DOHH2 (cell line): ENCODE results near the gene CRAT.

Experiments
- H3F3A ChIP-seq: fragments of 200-600 bp; sonication (generic), shearing (Covaris generic); 2 replicates; pipeline ENCODE4 v1.6.0; 2016; ENCODE audit warnings: antibody characterized with exemption, mild to moderate bottlenecking; ENCODE audit not compliant: control insufficient read depth, insufficient read depth
- H3K27ac ChIP-seq: fragments of 200-600 bp; sonication (generic); 2 replicates; pipeline ENCODE4 v1.5.1; 2014; ENCODE audit warnings: low read depth, mild to moderate bottlenecking, low read length, moderate library complexity
- H3K27me3 ChIP-seq: fragments of 200-600 bp; sonication (generic); 2 replicates; pipeline ENCODE4 v1.6.1; 2014; ENCODE audit warnings: mild to moderate bottlenecking, low read length, mixed read lengths; ENCODE audit not compliant: control insufficient read depth
- H3K36me3 ChIP-seq: fragments of 200-600 bp; sonication (generic); 2 replicates; pipeline ENCODE4 v1.6.1; 2014; ENCODE audit warnings: mild to moderate bottlenecking, low read length, moderate library complexity, mixed read lengths; ENCODE audit not compliant: control insufficient read depth
- H3K4me1 ChIP-seq: fragments of 200-600 bp; sonication (generic); 2 replicates; pipeline ENCODE4 v1.6.1; 2014; ENCODE audit warnings: mild to moderate bottlenecking, low read length, mixed read lengths; ENCODE audit not compliant: control insufficient read depth
- H3K4me2 ChIP-seq: fragments of 200-600 bp; sonication (generic); 2 replicates; pipeline ENCODE4 v1.6.0; 2014; ENCODE audit warnings: mild to moderate bottlenecking, low read length, moderate library complexity
- H3K4me3 ChIP-seq: fragments of 200-600 bp; sonication (generic); 2 replicates; pipeline ENCODE4 v1.5.1; 2014; ENCODE audit warnings: mild to moderate bottlenecking, low read length, mixed read lengths
- H3K79me2 ChIP-seq: fragments of 200-600 bp; sonication (generic); 2 replicates; pipeline ENCODE4 v1.6.1; 2014; ENCODE audit warnings: mild to moderate bottlenecking, low read length, mixed read lengths; ENCODE audit not compliant: control insufficient read depth
- H3K9me2 ChIP-seq: fragments of 200-600 bp; sonication (generic); replicated peaks from 2 replicates; pipeline ENCODE4 v1.6.1; 2014; ENCODE audit warnings: mild to moderate bottlenecking, low read length, mixed read lengths; ENCODE audit not compliant: control insufficient read depth
- H3K9me3 ChIP-seq: fragments of 200-600 bp; sonication (generic); 2 replicates; pipeline ENCODE4 v1.6.1; 2014; ENCODE audit warnings: antibody characterized with exemption, low read length, mixed read lengths; ENCODE audit not compliant: control insufficient read depth, insufficient read depth
- H4K20me1 ChIP-seq: fragments of 200-600 bp; sonication (generic); 2 replicates; pipeline ENCODE4 v1.6.0; 2014; ENCODE audit warnings: low read depth, mild to moderate bottlenecking, antibody characterized with exemption, low read length, moderate library complexity; ENCODE audit not compliant: control insufficient read depth, insufficient read depth
- EZH2phosphoT487 ChIP-seq: fragments of 200-600 bp; sonication (generic); IDR thresholded peaks from 2 replicates; pipeline ENCODE4 v1.6.1; 2017; ENCODE audit warnings: borderline replicate concordance, mild to moderate bottlenecking, antibody characterized with exemption, low read length, moderate library complexity, mixed read lengths
- TF ChIP-seq, protein P1 (sequence below): fragments of 200-600 bp; sonication (generic); IDR thresholded peaks from one replicate; pipeline ENCODE4 v1.5.1; 2014; ENCODE audit warnings: antibody characterized with exemption, mild to moderate bottlenecking, low read depth, low read length; ENCODE audit not compliant: poor library complexity, severe bottlenecking

CRAT gene

DNA sequence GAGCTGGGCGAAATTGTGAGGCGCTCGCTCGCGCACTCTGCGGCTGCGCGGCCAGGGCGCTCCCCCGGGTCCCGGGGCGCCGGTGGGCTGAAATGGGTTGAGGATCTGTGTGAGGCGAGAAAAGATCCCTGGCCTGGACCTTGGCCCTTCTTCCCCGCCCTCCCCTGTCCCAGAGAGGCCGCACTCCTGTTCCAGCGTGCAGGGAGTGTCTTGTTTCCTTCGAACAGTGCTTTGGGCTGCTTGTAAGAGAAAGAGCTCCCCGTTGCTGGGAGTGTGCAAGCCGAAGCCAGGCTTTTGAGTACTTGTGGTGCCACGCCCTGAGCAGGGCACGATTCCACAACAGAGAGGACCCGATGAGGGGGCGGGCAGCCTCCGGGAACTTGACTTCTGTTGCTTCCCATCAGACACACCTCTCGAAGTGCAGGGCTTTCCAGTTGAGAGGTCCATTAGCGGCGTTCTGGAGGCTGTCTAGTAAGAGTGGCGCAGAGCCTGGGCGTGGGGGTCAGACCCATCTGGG is 29.1 kb downstream of the CRAT start:
- Histone ChIP-seq H3K9me2 (no peaks in the 10 kb centered on the region), H3F3A (no peaks in the 10 kb centered on the region), H3K27me3 (no peaks in the 10 kb centered on the region), H3K4me3 (peak overlapping the region; percentile 89), H3K4me1 (peaks cover 19% of the 10 kb centered on the region), H3K4me2 (peak overlapping the region; percentile 97), H3K36me3 (peaks cover 15% of the 10 kb centered on the region), H3K27ac (peak overlapping the region; percentile 34; the same call in 1 of the 2 replicates), H3K79me2 (peaks cover 33% of the 10 kb centered on the region), H4K20me1 (peaks cover 8% of the 10 kb centered on the region; the same call in 1 of the 2 replicates), H3K9me3 (no peaks in the 10 kb centered on the region)
- no peak for TF ChIP-seq EZH2phosphoT487
- TF ChIP-seq, protein P1, sequence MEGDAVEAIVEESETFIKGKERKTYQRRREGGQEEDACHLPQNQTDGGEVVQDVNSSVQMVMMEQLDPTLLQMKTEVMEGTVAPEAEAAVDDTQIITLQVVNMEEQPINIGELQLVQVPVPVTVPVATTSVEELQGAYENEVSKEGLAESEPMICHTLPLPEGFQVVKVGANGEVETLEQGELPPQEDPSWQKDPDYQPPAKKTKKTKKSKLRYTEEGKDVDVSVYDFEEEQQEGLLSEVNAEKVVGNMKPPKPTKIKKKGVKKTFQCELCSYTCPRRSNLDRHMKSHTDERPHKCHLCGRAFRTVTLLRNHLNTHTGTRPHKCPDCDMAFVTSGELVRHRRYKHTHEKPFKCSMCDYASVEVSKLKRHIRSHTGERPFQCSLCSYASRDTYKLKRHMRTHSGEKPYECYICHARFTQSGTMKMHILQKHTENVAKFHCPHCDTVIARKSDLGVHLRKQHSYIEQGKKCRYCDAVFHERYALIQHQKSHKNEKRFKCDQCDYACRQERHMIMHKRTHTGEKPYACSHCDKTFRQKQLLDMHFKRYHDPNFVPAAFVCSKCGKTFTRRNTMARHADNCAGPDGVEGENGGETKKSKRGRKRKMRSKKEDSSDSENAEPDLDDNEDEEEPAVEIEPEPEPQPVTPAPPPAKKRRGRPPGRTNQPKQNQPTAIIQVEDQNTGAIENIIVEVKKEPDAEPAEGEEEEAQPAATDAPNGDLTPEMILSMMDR: no peak

DNA sequence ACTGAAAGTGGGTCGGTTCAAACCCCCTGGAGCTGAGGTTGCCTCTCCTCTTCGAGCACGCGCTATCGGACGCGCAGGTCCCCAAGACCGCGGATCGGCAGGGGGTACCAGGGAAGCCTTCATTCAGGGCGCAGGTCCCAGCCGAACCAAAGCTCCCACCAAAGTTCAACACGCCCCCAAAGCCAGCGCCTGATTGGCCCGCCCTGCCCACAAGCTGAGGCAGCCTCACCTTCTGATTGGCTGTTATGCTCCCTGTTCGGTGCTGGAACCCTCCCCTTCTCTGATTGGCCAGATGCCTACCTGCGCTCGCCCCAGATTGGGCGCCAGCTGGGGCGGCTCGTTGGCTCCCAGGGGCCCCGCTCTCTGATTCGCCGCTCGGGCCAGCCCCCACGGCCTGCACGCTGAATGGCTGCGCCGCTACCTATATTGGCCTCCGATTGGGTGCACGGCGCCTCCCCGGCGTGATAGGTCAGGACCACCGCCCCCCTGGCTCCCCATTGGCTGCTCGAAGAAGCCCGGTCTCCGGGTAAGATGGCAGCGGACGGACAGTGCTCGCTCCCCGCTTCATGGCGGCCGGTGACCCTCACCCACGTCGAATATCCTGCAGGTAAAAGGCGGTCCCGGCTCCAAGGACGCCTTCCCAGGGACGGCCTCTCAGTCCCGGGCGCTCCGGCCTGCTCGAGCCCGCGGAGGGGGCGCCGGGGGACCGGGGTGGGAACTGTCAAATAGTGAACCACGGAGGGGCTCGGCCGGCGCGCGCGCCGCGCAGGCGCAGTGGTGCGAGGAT is 29.8 kb downstream of the CRAT start, which contains the start of gene DOLPP1:
TSS of gene DOLPP1 (plus strand) at position 511 of the 787 bp plus-strand sequence. CDS start at position 532, 21 bp downstream.
- peaks cover 33% of the 10 kb centered on the region for H3K79me2 ChIP-seq
- H3K9me3 ChIP-seq: no peaks in the 10 kb centered on the region
- H3K27ac ChIP-seq: peak within 1 kb of the TSS; percentile 34; the same call in 1 of the 2 replicates
- TF ChIP-seq, protein P1: no peak
- no peak for TF ChIP-seq EZH2phosphoT487
- H3K4me3 ChIP-seq: peak within 1 kb of the TSS; percentile 89
- no peaks in the 10 kb centered on the region for H3K27me3 ChIP-seq
- H3K4me1 ChIP-seq: peaks cover 19% of the 10 kb centered on the region
- H3K9me2 ChIP-seq: no peaks in the 10 kb centered on the region
- H3K36me3 ChIP-seq: peaks cover 9% of the 10 kb centered on the region
- H3F3A ChIP-seq: no peaks in the 10 kb centered on the region
- peak within 1 kb of the TSS; percentile 99 for H3K4me2 ChIP-seq
- H4K20me1 ChIP-seq: peaks cover 8% of the 10 kb centered on the region; the same call in 1 of the 2 replicates

DNA sequence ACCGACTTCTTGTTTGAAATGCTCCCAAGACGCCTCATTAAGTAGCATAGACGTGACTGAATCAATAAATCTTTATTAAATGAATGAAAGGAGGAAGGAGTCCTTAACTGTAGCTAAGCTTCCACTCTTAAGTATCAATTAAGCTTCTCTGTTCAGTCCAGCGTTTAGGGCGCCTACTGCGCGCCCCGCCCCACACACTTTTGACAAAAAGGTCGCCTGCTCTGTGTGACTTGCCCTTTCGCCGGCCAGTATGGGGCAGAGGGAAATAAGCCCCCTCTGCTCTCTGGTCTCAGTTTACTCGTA is 30.3 kb downstream of the CRAT start:
- TF ChIP-seq, protein P1: no peak
- TF ChIP-seq EZH2phosphoT487: no peak
- H3K79me2 ChIP-seq: peaks cover 33% of the 10 kb centered on the region
- H3K4me2 ChIP-seq: peak overlapping the region; percentile 99
- peaks cover 3% of the 10 kb centered on the region; the same call in 1 of the 2 replicates for H3K36me3 ChIP-seq
- peaks cover 8% of the 10 kb centered on the region; the same call in 1 of the 2 replicates for H4K20me1 ChIP-seq
- peak overlapping the region; percentile 89 for H3K4me3 ChIP-seq
- no peaks in the 10 kb centered on the region for H3K27me3 ChIP-seq
- no peak overlapping the region for H3K27ac ChIP-seq
- no peaks in the 10 kb centered on the region for H3K9me3 ChIP-seq
- no peaks in the 10 kb centered on the region for H3K9me2 ChIP-seq
- H3F3A ChIP-seq: no peaks in the 10 kb centered on the region
- H3K4me1 ChIP-seq: peaks cover 19% of the 10 kb centered on the region
